ENCODE results near the gene OTOF.

Gene OTOF

DNA sequence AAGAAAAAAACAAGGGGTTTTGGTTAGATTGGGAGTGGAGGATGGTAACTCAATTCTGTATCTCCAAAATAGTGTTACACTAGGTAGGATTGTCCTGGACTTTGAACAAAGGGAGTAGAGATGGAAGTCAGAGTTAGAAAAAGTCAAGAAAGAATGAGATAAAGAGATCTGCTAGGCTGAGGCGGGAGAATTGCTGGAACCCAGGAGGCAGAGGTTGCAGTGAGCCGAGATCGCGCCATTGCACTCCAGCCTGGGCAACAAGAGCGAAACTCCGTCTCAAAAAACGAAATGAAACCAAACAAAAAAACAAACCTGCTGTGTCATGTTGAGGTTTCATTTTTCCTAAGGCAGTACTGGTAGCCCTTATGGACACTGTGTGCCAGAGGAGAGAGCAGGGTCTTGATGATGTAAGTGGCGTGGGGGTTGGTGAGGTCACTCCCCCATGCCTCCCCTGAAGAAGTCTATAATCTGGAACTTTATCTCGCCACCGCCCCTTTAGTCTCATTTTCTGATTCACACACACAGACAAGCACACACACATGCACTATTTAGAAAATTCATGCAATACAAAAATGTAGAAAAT, 65.7 kb downstream of the OTOF start:
- no peak for DNase-seq (ENCODE audit: low spot score)

DNA sequence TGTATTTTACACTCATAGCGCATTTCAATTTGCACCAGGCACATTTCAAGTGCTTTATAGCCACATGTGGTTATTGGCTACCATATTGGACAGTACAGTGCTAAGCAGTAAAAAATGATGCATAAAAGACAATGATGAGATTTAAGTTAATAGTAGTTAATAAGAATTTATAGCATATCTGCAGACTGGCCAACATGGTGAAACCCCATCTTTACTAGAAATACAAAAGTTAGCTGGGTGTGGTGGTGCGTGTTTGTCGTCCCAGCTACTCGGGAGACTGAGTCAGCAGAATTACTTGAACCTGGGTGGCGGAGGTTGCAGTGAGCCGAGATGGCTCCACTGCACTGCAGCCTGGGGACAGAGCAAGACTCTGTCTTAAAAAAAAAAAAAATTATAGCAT, 66.5 kb downstream of the OTOF start:
- no peak for DNase-seq (ENCODE audit: low spot score)

DNA sequence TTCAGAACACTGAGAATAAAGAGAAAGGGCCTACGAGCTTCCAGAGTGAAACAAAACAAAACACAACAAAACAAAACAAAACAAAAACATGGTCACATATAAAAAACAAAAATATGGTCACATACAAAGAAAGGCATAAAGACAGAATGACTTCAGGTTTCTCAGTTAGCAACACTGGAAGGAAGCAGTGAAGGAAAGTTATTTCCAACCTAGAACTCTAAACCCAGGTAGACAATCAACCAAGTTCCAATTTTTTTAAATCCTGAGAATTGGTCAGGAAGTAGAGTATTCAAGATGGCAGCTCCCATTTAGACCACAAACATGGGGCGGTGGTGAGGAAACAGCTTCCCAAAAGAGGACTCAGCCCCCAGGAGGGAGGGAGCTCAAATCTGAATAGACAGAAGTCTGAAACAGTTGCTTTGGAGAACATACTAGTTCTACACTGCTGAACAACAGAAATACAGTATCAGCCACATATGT, 67.1 kb downstream of the OTOF start:
- no peak for DNase-seq (ENCODE audit: low spot score)

DNA sequence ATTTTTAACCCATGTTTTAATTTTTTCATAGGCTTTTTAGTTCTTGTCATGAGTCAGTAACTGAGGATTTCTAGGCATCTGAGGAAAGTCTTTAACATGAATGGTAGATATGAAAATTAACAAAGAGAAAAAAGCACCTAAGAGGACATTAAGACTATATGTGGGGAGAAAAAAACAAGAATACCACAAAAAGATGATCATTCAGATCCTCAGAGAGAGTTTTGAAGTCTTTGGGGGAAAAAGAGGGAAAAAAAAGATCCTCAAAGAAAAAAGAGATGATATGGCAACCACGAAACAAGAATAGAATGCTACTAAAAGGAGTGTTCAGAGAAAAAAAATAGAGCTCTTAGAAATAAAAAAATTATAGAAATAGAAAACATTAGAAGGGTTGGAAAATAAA, 68.1 kb downstream of the OTOF start:
- DNase-seq (ENCODE audit: low spot score) = no peak

DNA sequence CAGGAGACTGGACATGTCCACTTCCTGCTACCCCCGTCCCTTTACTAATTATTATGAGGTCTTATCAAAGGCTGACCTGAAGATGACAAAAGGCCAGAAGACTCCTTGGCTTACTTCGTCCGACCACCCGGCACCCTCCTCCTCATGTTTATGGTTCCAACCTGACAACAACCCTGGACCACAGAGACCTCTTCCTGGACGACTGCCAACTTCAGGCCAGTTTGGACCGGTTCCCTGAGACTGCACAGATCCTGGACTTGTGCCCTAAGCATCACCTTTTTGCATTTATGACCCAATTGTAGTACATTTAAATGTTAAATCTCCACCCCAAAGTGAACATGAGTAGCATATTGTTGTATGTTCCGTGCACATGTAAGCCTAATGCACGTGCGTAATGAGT, 70.4 kb downstream of the OTOF start:
- no peak for DNase-seq (ENCODE audit: low spot score)
